Neural progenitor cell (in vitro differentiated cells): ENCODE data around the gene NFASC.

Experiments used
- CTCF ChIP-seq: fragments of 200-600 bp; sonication (generic); IDR thresholded peaks from 2 replicates; pipeline ENCODE4 v1.5.1; 2017; ENCODE audit warnings: antibody characterized with exemption, mild to moderate bottlenecking
- EZH2 ChIP-seq: fragments of 200-600 bp; sonication (generic); IDR thresholded peaks from 2 replicates; pipeline ENCODE4 v1.6.1; 2017; ENCODE audit warnings: antibody characterized with exemption, mild to moderate bottlenecking, moderate library complexity
- EZH2phosphoT487 ChIP-seq: fragments of 200-600 bp; sonication (generic); IDR thresholded peaks from 2 replicates; pipeline ENCODE4 v1.6.1; 2017; ENCODE audit warnings: antibody characterized with exemption

DNA sequence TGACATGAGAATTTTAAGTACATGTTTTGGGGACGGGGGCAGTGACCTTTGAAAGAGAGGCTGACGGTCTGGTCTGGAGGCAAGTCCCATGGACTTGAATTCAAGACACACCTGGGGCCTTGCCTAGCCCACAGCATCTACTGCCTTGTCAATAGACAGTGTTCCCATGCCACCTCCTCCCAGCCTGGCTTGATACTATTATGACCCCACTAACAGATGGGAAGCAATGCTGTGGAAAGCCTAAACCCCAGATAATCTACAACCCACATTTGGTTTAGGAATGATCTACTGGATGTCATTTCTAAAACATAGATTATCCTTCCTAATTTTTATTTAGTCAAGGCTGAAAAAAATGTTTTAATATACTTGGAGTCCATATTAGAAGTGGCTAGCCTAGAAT lies 17.8 kb upstream of the NFASC start:
- TF ChIP-seq CTCF (no peak), EZH2 (no peak), EZH2phosphoT487 (no peak)
